IMR-90 (cell line): ENCODE measurements around the gene SAPCD1. TPM values are rescaled to one million over a fixed set of nuclear protein-coding genes. Genes with fewer than 3 reads are reported as not detected.
A peak's percentile ranks its signal among the peaks of the same experiment; 100 is the strongest.

Source experiments
- ATAC-seq: fragments of 200-7000 bp; cut with Tn5 transposase; 2 replicates; pipeline ENCODE4 v1.9.1; 2020; ENCODE audit warnings: low read depth, mild to moderate bottlenecking, moderate library complexity
- BruUV-seq: library from RNA; stranded (reverse); fragments of 400-500 nt; replicated peaks from 2 replicates; lab custom pipeline; 2021; lab: Mats Ljungman, UMichigan
- CTCF ChIA-PET: fragments of 300-600 bp; formaldehyde crosslinking; extraction: SDS; loops from one replicate; lab custom pipeline; 2021; ENCODE audit warnings: antibody characterized with exemption; lab: Yijun Ruan, JAX
- POLR2A ChIA-PET: fragments of 300-600 bp; sonication (Branson Sonifier 250); formaldehyde crosslinking; loops from one replicate; lab custom pipeline; 2022; ENCODE audit warnings: antibody characterized with exemption; ENCODE audit not compliant: unreplicated experiment; lab: Charles Lee
- DNase-seq: peaks from one replicate; pipeline ENCODE4 v3.0.0; 2013
- H2AFZ ChIP-seq: replicated peaks from 2 replicates; pipeline ENCODE3; 2013; ENCODE audit warnings: low read length, mild to moderate bottlenecking; ENCODE audit not compliant: poor library complexity
- H2AK5ac ChIP-seq: 2 replicates; pipeline ENCODE4 v1.6.1; 2013; ENCODE audit warnings: low read depth, low read length, inconsistent platforms
- H2AK9ac ChIP-seq: replicated peaks from 2 replicates; pipeline ENCODE3; 2013; ENCODE audit warnings: mild to moderate bottlenecking, low read depth, low read length, moderate library complexity; ENCODE audit not compliant: poor library complexity
- H2BK120ac ChIP-seq: 2 replicates; pipeline ENCODE4 v1.6.1; 2013; ENCODE audit warnings: low read depth, low read length, inconsistent platforms
- H2BK15ac ChIP-seq: 3 replicates; pipeline ENCODE4 v1.6.1; 2013; ENCODE audit warnings: low read depth, low read length, inconsistent platforms
- H2BK20ac ChIP-seq: 2 replicates; pipeline ENCODE4 v1.6.1; 2013; ENCODE audit warnings: low read depth, mild to moderate bottlenecking, inconsistent platforms, low read length, moderate library complexity
- H2BK5ac ChIP-seq: 2 replicates; pipeline ENCODE4 v1.6.1; 2013; ENCODE audit warnings: mild to moderate bottlenecking, low read depth, low read length, inconsistent platforms; ENCODE audit not compliant: poor library complexity, severe bottlenecking
- H3K14ac ChIP-seq: replicated peaks from 2 replicates; pipeline ENCODE4 v1.6.1; 2013; ENCODE audit warnings: low read depth, low read length, inconsistent platforms
- H3K18ac ChIP-seq: 2 replicates; pipeline ENCODE4 v1.6.1; 2013; ENCODE audit warnings: low read depth, low read length, control low read depth
- H3K23ac ChIP-seq: 2 replicates; pipeline ENCODE4 v1.6.1; 2013; ENCODE audit warnings: low read depth, low read length, inconsistent platforms
- H3K27ac ChIP-seq: 2 replicates; pipeline ENCODE4 v1.5.1; 2013; ENCODE audit warnings: mild to moderate bottlenecking, control low read depth, low read length; ENCODE audit not compliant: insufficient read depth
- H3K27me3 ChIP-seq: 2 replicates; pipeline ENCODE4 v1.6.1; 2013; ENCODE audit warnings: low read length; ENCODE audit not compliant: control insufficient read depth, insufficient read depth
- H3K36me3 ChIP-seq: 2 replicates; pipeline ENCODE4 v1.6.1; 2013; ENCODE audit warnings: low read length, mixed read lengths; ENCODE audit not compliant: control insufficient read depth, insufficient read depth
- H3K4ac ChIP-seq: 2 replicates; pipeline ENCODE4 v1.6.1; 2013; ENCODE audit warnings: low read depth, low read length, inconsistent platforms
- H3K4me1 ChIP-seq: 2 replicates; pipeline ENCODE4 v1.6.1; 2013; ENCODE audit warnings: low read length, mixed read lengths; ENCODE audit not compliant: control insufficient read depth, insufficient read depth
- H3K4me2 ChIP-seq: 2 replicates; pipeline ENCODE4 v1.6.1; 2013; ENCODE audit warnings: low read depth, mild to moderate bottlenecking, control low read depth, low read length, moderate library complexity
- H3K4me3 ChIP-seq: 2 replicates; pipeline ENCODE4 v1.5.1; 2013; ENCODE audit warnings: low read depth, mild to moderate bottlenecking, control low read depth, low read length, moderate library complexity; ENCODE audit not compliant: insufficient read depth
- H3K56ac ChIP-seq: 2 replicates; pipeline ENCODE4 v1.6.1; 2013; ENCODE audit warnings: low read length, inconsistent platforms; ENCODE audit not compliant: insufficient read depth; ENCODE audit errors: extremely low read depth
- H3K79me1 ChIP-seq, 2 experiments: 2 replicates each; pipeline ENCODE4 v1.6.1; 2013; ENCODE audit warnings: low read length in 2 of 2, inconsistent platforms in 1 of 2, low read depth in 1 of 2
- H3K9ac ChIP-seq: 2 replicates; pipeline ENCODE4 v1.6.1; 2013; ENCODE audit warnings: low read depth, low read length, control low read depth
- H3K9me1 ChIP-seq: 2 replicates; pipeline ENCODE4 v1.6.1; 2013; ENCODE audit warnings: low read length, inconsistent platforms; ENCODE audit not compliant: insufficient read depth
- H3K9me3 ChIP-seq: 2 replicates; pipeline ENCODE4 v1.6.1; 2013; ENCODE audit warnings: low read length; ENCODE audit not compliant: control insufficient read depth, insufficient read depth
- H4K20me1 ChIP-seq: 2 replicates; pipeline ENCODE4 v1.6.1; 2013; ENCODE audit warnings: low read length, inconsistent platforms; ENCODE audit not compliant: insufficient read depth
- H4K5ac ChIP-seq: 2 replicates; pipeline ENCODE4 v1.6.1; 2013; ENCODE audit warnings: mild to moderate bottlenecking, low read depth, low read length, control low read depth
- H4K8ac ChIP-seq, 2 experiments: 2 replicates each; pipeline ENCODE4 v1.6.1; 2013; ENCODE audit warnings: low read depth in 2 of 2, low read length in 2 of 2, control low read depth in 1 of 2, inconsistent platforms in 1 of 2
- H4K91ac ChIP-seq: 2 replicates; pipeline ENCODE4 v1.6.1; 2013; ENCODE audit warnings: low read depth, low read length, inconsistent platforms; ENCODE audit not compliant: insufficient read depth
- MXI1 ChIP-seq: IDR thresholded peaks from 2 replicates; pipeline ENCODE4 v1.6.1; 2012; ENCODE audit warnings: low read depth, mild to moderate bottlenecking, low read length, moderate library complexity, borderline replicate concordance
- RAD21 ChIP-seq: IDR thresholded peaks from 2 replicates; pipeline ENCODE4 v1.6.1; 2012; ENCODE audit warnings: low read length, improper control_type of control experiment
- WGBS, 2 experiments: methylation state at CpG; one replicate each; pipeline versions ENCODE4 v1.1.5 to v1.1.7; 2013; ENCODE audit warnings: missing lambda C conversion rate in 2 of 2; ENCODE audit not compliant: insufficient read length in 1 of 2; ENCODE audit errors: extremely low coverage in 2 of 2; 5-methylcytosine and 5-hydroxymethylcytosine counted together
- dilution Hi-C: fragments of 300-500 bp; cut with HindIII; formaldehyde crosslinking; loops from one replicate; pipeline ENCODE4 v1.14.3; 2018; ENCODE audit warnings: low sequenced_read_pairs; ENCODE audit not compliant: unreplicated experiment
- in situ Hi-C: fragments of 300-500 bp; cut with MboI; formaldehyde crosslinking; loops from 3 replicates; pipeline ENCODE4 v1.14.3; 2019; ENCODE audit warnings: low sequenced_read_pairs, inconsistent platforms, mixed read lengths
- intact Hi-C: fragments of 100-400 bp; cut with micrococcal nuclease; formaldehyde crosslinking; loops from 2 replicates; pipeline ENCODE4 v1.10.0; 2022
- polyA plus RNA-seq, 3 experiments: library from polyadenylated mRNA; depleted of rRNA; stranded (reverse); fragments of >200 nt; gene quantifications; 2 replicates each; pipeline ENCODE4 v1.2.3, GENCODE V29; 2012; ENCODE audit warnings: low replicate concordance in 1 of 3
- total RNA-seq: library from RNA; depleted of rRNA; stranded (reverse); fragments of >200 nt; gene quantifications from 2 replicates; pipeline ENCODE4 v1.2.3, GENCODE V29; 2012

Gene SAPCD1
- total and polyA plus RNA-seq, 2 of the 4 experiments (the other 2 are of a cell fraction), result 2.3 TPM; not detected in 1

- Histone ChIP-seq H3K23ac (no peak overlapping the region), H3K9me1 (peaks cover 5% of the 10 kb centered on the region), H4K91ac (peak overlapping the region; percentile 56; the same call in 1 of the 2 replicates), H2BK15ac (no peak overlapping the region), H3K18ac (peak overlapping the region; percentile 18; the same call in 1 of the 2 replicates), H3K4ac (peak overlapping the region; percentile 92), H2AFZ (peak overlapping the region; percentile 96), H3K14ac (peak overlapping the region; percentile 75), H3K36me3 (peaks cover 50% of the 10 kb centered on the region), H3K27me3 (no peaks in the 10 kb centered on the region), H2AK5ac (peak overlapping the region; percentile 53), H3K27ac (peak overlapping the region; percentile 85), H2AK9ac (peak overlapping the region; percentile 99), H3K56ac (no peak overlapping the region; the same call in 1 of the 2 replicates), H3K79me1 (peaks cover 0 to 54% of the 10 kb centered on the region in 2 experiments; a peak in 3 of 4 replicates), H4K20me1 (peaks cover 37% of the 10 kb centered on the region), H3K9me3 (no peaks in the 10 kb centered on the region), H2BK20ac (no peak overlapping the region), H3K4me3 (peak overlapping the region; percentile 85), H3K4me2 (peak overlapping the region; percentile 63), H3K9ac (peak overlapping the region; percentile 81), H4K8ac (peak overlapping the region in 1 of 2 experiments; percentile 75; a peak in 2 of 4 replicates), H4K5ac (peak overlapping the region; percentile 50; the same call in 1 of the 2 replicates), H3K4me1 (peaks cover 7% of the 10 kb centered on the region), H2BK5ac (peak overlapping the region; percentile 83), H2BK120ac (0 out of 2 replicates have a peak overlapping the region, but pooled peaks have one; percentile 6)
- intact Hi-C loops (loop anchor here (2.0 kb wide), 3 partner anchors 27 to 101 kb away; partner anchors contain the start of genes ABHD16A and LY6G5C), in situ Hi-C loops (no loop called here), dilution Hi-C loops (no loop called here)
- CTCF ChIA-PET, result interaction anchor here (0.7 to 0.9 kb wide), 2 partner anchors 20 to 41 kb away, joined by 3 read pairs; no protein-coding TSS in a partner anchor
- TF ChIP-seq MXI1 (0 out of 2 replicates have a peak, but pooled peaks have one; percentile 17), RAD21 (no peak)
- peak; percentile 82 for ATAC-seq
- POLR2A ChIA-PET, result interaction anchor here (0.6 to 1.0 kb wide), 5 partner anchors 25 to 190 kb away, joined by 3 to 11 read pairs (median 3); partner anchors contain the start of gene HSPA1B
- 2% methylated on average over 11 of the region's 46 CpGs; no CpG with 5 or more reads in 1 of the 2 experiments for WGBS, 2 experiments
- no TSS peak for BruUV-seq
- peak; percentile 85 for DNase-seq
Observed at GRCh38 chr6:31729979-31730630, 32.4 kb upstream of the SAPCD1 start.
